ENCODE results near the gene GNG7. TPM values are rescaled to one million over a fixed set of nuclear protein-coding genes. Genes with fewer than 3 reads are reported as not detected.
A peak's percentile ranks its signal among the peaks of the same experiment; 100 is the strongest.
"Not testable (repeated sequence)": the region's sequence is repeated elsewhere in the genome, so short reads cannot be mapped to it uniquely, and the experiment has no call there.

Gene GNG7
- total RNA-seq, 1 donor from 2014 or later = 7.7 TPM

DNA sequence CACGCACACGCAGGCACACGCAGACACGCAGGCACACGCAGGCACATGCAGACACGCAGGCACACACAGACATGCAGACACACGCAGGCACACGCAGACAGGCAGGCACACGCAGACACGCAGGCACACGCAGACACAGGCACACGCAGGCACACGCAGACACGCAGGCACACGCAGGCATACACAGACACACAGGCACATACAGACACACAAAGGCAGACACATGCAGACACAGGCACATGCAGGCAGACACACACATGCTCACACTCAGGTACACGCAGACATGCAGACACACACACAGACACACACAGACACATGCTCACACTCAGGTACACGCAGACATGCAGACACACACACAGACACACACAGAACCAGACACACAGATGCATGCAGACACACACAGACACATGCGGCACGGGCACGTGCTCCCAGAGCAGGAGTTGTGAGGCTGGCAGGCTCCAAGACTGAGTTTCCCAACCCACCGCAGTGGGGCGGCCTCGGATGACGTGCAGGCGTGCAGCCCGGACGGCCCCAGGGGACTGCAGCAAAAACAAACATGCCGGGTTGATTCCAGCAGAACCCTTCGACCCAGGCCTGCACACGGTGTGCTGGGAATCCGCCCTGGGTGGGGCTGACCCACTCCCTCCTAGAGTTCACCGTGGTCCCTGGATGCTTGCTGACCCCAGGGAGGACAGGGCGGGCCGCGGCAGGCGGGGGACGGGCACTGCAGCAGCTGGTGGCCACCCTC, 126.6 kb downstream of the GNG7 start:
- no peak for DNase-seq (ENCODE audit: low spot score)
- peaks cover 4% of the 10 kb centered on the region for H3K27me3 Mint-ChIP-seq (ENCODE audit: unreplicated experiment)
- TF ChIP-seq, protein P1, sequence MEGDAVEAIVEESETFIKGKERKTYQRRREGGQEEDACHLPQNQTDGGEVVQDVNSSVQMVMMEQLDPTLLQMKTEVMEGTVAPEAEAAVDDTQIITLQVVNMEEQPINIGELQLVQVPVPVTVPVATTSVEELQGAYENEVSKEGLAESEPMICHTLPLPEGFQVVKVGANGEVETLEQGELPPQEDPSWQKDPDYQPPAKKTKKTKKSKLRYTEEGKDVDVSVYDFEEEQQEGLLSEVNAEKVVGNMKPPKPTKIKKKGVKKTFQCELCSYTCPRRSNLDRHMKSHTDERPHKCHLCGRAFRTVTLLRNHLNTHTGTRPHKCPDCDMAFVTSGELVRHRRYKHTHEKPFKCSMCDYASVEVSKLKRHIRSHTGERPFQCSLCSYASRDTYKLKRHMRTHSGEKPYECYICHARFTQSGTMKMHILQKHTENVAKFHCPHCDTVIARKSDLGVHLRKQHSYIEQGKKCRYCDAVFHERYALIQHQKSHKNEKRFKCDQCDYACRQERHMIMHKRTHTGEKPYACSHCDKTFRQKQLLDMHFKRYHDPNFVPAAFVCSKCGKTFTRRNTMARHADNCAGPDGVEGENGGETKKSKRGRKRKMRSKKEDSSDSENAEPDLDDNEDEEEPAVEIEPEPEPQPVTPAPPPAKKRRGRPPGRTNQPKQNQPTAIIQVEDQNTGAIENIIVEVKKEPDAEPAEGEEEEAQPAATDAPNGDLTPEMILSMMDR (IDR thresholded peaks at IDR 0.05; ENCODE audit: unreplicated experiment) = no peak
- H3K27ac Mint-ChIP-seq (ENCODE audit: unreplicated experiment) = no peak overlapping the region
- peaks cover 2% of the 10 kb centered on the region for H3K4me1 Mint-ChIP-seq (ENCODE audit: unreplicated experiment)
- no peak overlapping the region for H3K4me3 Mint-ChIP-seq (ENCODE audit: unreplicated experiment)
- H3K9me3 Mint-ChIP-seq (ENCODE audit: unreplicated experiment) = no peaks in the 10 kb centered on the region
- H3K36me3 Mint-ChIP-seq (ENCODE audit: low read depth, unreplicated experiment) = no peaks in the 10 kb centered on the region

DNA sequence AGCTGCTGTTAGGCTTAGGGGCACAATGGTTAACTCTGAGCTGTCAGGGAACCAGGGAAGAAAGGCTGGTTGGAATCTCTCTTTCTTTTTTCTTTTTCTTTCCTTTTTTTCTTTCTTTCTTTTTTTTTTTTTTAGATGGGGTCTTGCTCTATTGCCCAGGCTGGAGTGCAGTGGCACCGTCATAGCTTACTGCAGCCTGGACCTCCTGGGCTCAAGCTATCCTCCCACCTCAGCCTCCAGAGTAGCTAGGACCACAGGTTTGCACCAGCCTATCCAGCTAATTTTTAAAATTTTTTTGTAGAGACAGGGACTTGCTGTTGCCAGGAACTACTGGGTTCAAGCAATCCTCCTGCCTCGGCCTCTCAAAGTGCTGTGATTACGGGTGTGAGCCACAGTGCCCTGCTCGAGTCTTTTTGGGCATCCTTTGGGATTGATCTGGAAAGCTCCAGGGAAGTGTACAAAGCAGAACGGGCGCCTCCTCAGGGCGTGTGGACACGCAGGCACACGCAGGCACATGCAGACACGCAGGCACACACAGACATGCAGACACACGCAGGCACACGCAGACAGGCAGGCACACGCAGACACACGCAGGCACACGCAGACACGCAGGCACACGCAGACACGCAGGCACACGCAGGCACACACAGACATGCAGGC, 127.4 kb downstream of the GNG7 start:
- peaks cover 2% of the 10 kb centered on the region for H3K4me1 Mint-ChIP-seq (ENCODE audit: unreplicated experiment)
- H3K36me3 Mint-ChIP-seq (ENCODE audit: low read depth, unreplicated experiment) = no peaks in the 10 kb centered on the region
- H3K4me3 Mint-ChIP-seq (ENCODE audit: unreplicated experiment) = no peak overlapping the region
- DNase-seq (ENCODE audit: low spot score) = no peak
- no peak overlapping the region for H3K27ac Mint-ChIP-seq (ENCODE audit: unreplicated experiment)
- TF ChIP-seq, protein P1 (IDR thresholded peaks at IDR 0.05; ENCODE audit: unreplicated experiment) = no peak
- no peaks in the 10 kb centered on the region for H3K9me3 Mint-ChIP-seq (ENCODE audit: unreplicated experiment)
- H3K27me3 Mint-ChIP-seq (ENCODE audit: unreplicated experiment) = peaks cover 5% of the 10 kb centered on the region

DNA sequence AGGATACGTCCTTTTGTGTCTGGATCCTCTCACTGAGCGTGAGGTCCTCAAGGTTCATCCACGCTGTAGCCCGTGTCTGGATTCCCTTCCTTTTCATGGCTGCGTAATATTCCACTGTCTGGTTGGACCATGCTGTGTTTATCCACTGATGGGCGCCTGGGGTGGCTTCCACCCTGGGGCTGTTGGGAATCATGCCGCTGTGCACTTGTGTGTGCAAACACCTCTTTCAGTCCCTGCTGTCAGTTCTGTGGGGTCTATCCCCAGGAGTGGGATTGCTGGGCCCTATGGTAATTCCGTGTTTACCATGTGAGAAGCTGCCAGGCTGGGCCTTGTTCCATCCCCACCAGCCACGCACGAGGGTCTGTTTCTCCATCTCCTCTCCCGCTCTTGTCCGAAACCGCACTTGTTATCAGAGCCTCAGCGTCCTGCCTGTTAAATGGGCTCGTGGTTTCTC, 128.0 kb downstream of the GNG7 start:
- Mint-ChIP-seq H3K4me1 (ENCODE audit: unreplicated experiment) (peaks cover 2% of the 10 kb centered on the region), H3K27ac (ENCODE audit: unreplicated experiment) (no peak overlapping the region), H3K9me3 (ENCODE audit: unreplicated experiment) (no peaks in the 10 kb centered on the region), H3K4me3 (ENCODE audit: unreplicated experiment) (peak overlapping the region; percentile 16), H3K27me3 (ENCODE audit: unreplicated experiment) (peaks cover 7% of the 10 kb centered on the region), H3K36me3 (ENCODE audit: low read depth, unreplicated experiment) (no peaks in the 10 kb centered on the region)
- TF ChIP-seq, protein P1 (IDR thresholded peaks at IDR 0.05; ENCODE audit: unreplicated experiment) = no peak
- no peak for DNase-seq (ENCODE audit: low spot score)

DNA sequence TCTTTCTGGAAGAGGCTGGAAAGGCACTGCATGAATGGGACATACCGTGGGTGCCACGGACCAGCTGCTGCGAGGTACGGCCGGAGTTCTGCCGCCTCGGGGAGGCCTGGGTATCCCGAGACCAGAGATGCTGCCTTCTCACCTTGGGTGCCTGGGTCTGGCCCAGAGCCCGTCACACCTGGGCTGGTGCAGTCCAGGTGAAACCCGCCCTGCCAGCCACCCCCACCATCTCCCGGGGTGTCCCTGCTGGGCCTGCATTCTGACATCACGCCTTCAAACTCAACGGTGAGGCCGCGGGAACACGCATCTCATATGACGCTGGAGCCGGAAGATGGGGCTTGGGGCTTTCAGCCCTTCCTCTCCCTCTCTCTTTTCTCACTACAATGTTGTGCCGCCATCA, 128.6 kb downstream of the GNG7 start:
- Mint-ChIP-seq H3K9me3 (ENCODE audit: unreplicated experiment) (no peaks in the 10 kb centered on the region), H3K4me1 (ENCODE audit: unreplicated experiment) (peaks cover 2% of the 10 kb centered on the region), H3K27me3 (ENCODE audit: unreplicated experiment) (peaks cover 8% of the 10 kb centered on the region), H3K27ac (ENCODE audit: unreplicated experiment) (no peak overlapping the region), H3K4me3 (ENCODE audit: unreplicated experiment) (peak overlapping the region; percentile 16), H3K36me3 (ENCODE audit: low read depth, unreplicated experiment) (peaks cover under 1% of the 10 kb centered on the region)
- no peak for DNase-seq (ENCODE audit: low spot score)
- TF ChIP-seq, protein P1 (IDR thresholded peaks at IDR 0.05; ENCODE audit: unreplicated experiment) = no peak

DNA sequence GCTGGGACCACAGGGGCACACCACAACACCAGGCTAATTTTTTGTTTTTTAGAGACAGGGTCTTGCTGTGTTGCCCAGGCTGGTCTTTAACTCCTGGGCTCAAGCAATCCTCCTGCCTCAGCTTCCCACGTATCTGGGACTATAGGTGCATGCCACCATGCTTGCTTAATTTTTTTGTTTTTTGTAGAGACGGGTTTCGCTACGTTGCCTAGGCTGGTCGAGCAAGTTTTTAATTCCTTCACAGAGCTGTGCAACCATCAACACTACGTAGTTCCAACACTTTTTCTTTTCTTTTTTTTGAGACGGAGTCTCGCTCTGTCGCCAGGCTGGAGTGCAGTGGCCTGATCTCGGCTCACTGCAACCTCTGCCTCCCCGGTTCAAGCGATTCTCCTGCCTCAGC, 130.3 kb downstream of the GNG7 start:
- not testable (repeated sequence) for H3K9me3 Mint-ChIP-seq (ENCODE audit: unreplicated experiment); H3K36me3 Mint-ChIP-seq (ENCODE audit: low read depth, unreplicated experiment); DNase-seq (ENCODE audit: low spot score); H3K4me3 Mint-ChIP-seq (ENCODE audit: unreplicated experiment); H3K27me3 Mint-ChIP-seq (ENCODE audit: unreplicated experiment); H3K27ac Mint-ChIP-seq (ENCODE audit: unreplicated experiment); H3K4me1 Mint-ChIP-seq (ENCODE audit: unreplicated experiment)

All from endothelial cell (in vitro differentiated cells).